GM12892 (cell line): Measurements from ENCODE around the gene RNF123.

Source experiments
- DNase-seq: peaks from one replicate; pipeline ENCODE4 v3.0.0; 2011; ENCODE audit not compliant: insufficient read length
- FAIRE-seq: peaks from 2 replicates; lab custom pipeline; 2011; peaks lifted over from hg19 to GRCh38; lab: Jason Lieb, UNC
- POLR2A ChIP-seq: IDR thresholded peaks from 2 replicates; pipeline ENCODE4 v1.6.1; 2011; ENCODE audit warnings: low read depth, low read length, control low read depth
- POLR2AphosphoS5 ChIP-seq: IDR thresholded peaks from 2 replicates; pipeline ENCODE4 v1.6.1; 2011; ENCODE audit warnings: low read depth, low read length, control low read depth
- TAF1 ChIP-seq: IDR thresholded peaks from 2 replicates; pipeline ENCODE4 v1.6.1; 2011; ENCODE audit warnings: low read depth, mild to moderate bottlenecking, control low read depth, low read length, borderline replicate concordance

The RNF123 gene

GRCh38 chr3:49663831-49664230, 25.5 kb upstream of the RNF123 start:
- FAIRE-seq (no peak), DNase-seq (no peak)
- TF ChIP-seq TAF1: no peak
- TF ChIP-seq POLR2A: no peak
- TF ChIP-seq POLR2AphosphoS5: no peak

- FAIRE-seq (no peak), DNase-seq (no peak)
- no peak for TF ChIP-seq POLR2AphosphoS5
These were observed 25.1 kb upstream of the RNF123 start for GRCh38 chr3:49664300-49664699.

- FAIRE-seq: no peak
- no peak for TF ChIP-seq POLR2AphosphoS5
- TF ChIP-seq POLR2A: no peak
- no peak for TF ChIP-seq TAF1
- DNase-seq: no peak
These were observed 23.4 kb upstream of the RNF123 start for GRCh38 chr3:49665822-49666519.

GRCh38 chr3:49666592-49666991, 22.8 kb upstream of the RNF123 start:
- FAIRE-seq (no peak), DNase-seq (no peak)
- TF ChIP-seq TAF1: no peak
- no peak for TF ChIP-seq POLR2A
- TF ChIP-seq POLR2AphosphoS5: no peak

- TF ChIP-seq POLR2AphosphoS5 (no peak), TAF1 (no peak), POLR2A (no peak)
- FAIRE-seq: no peak
- no peak for DNase-seq
These were observed 21.5 kb upstream of the RNF123 start for GRCh38 chr3:49667701-49668413.

- no peak for FAIRE-seq
- no peak for DNase-seq
- no peak for TF ChIP-seq TAF1
- no peak for TF ChIP-seq POLR2AphosphoS5
These were observed 21.0 kb upstream of the RNF123 start for GRCh38 chr3:49668414-49668797.

- DNase-seq: no peak
- TF ChIP-seq POLR2AphosphoS5 (no peak), POLR2A (no peak), TAF1 (no peak)
- no peak for FAIRE-seq
These were observed 20.5 kb upstream of the RNF123 start for GRCh38 chr3:49668861-49669260.

- no peak for FAIRE-seq
- TF ChIP-seq POLR2AphosphoS5 (no peak), POLR2A (no peak), TAF1 (no peak)
- no peak for DNase-seq
These were observed 20.0 kb upstream of the RNF123 start for GRCh38 chr3:49669352-49669751.

- DNase-seq (no peak), FAIRE-seq (no peak)
- TF ChIP-seq POLR2A: no peak
- TF ChIP-seq POLR2AphosphoS5: no peak
- no peak for TF ChIP-seq TAF1
These were observed 18.4 kb upstream of the RNF123 start for GRCh38 chr3:49670940-49671290.

- DNase-seq: peak; percentile 78
- FAIRE-seq: peak; percentile 95
- TF ChIP-seq POLR2A (no peak), POLR2AphosphoS5 (no peak; the same call in 1 of the 2 replicates), TAF1 (no peak)
These were observed 17.8 kb upstream of the RNF123 start for GRCh38 chr3:49671291-49672288.

GRCh38 chr3:49673121-49673714, 16.1 kb upstream of the RNF123 start:
- FAIRE-seq: no peak
- TF ChIP-seq POLR2AphosphoS5 (peak; percentile 85; the same call in 1 of the 2 replicates), POLR2A (0 out of 2 replicates have a peak, but pooled peaks have one; percentile 72), TAF1 (no peak)

More at GRCh38 chr3:49673121-49673714, 16.1 kb upstream of the RNF123 start:
- DNase-seq: peak; percentile 42
